Astrocyte (in vitro differentiated cells and primary cell): Measurements from ENCODE around the gene NAIF1. TPM values are rescaled to one million over a fixed set of nuclear protein-coding genes. Genes with fewer than 3 reads are reported as not detected.
A peak's percentile ranks its signal among the peaks of the same experiment; 100 is the strongest.

ENCODE experiments used
- DNase-seq: peaks from one replicate; pipeline ENCODE4 v3.0.0-alpha.2; 2010; ENCODE audit warnings: low read depth
- FAIRE-seq: peaks from 2 replicates; lab custom pipeline; 2011; peaks lifted over from hg19 to GRCh38; lab: Jason Lieb, UNC
- H2AFZ ChIP-seq: 2 replicates; pipeline ENCODE4 v1.6.0; 2012; ENCODE audit warnings: low read depth, low read length, inconsistent platforms
- H3K27ac ChIP-seq: 2 replicates; pipeline ENCODE4 v1.5.1; 2011; ENCODE audit warnings: low read depth, low read length, inconsistent platforms
- H3K27me3 ChIP-seq: 2 replicates; pipeline ENCODE4 v1.6.0; 2011; ENCODE audit warnings: low read length, inconsistent platforms; ENCODE audit not compliant: insufficient read depth
- H3K36me3 ChIP-seq: 2 replicates; pipeline ENCODE4 v1.5.1; 2011; ENCODE audit warnings: low read length, inconsistent platforms; ENCODE audit not compliant: insufficient read depth
- H3K4me1 ChIP-seq: 2 replicates; pipeline ENCODE4 v1.5.1; 2011; ENCODE audit warnings: low read length, inconsistent platforms; ENCODE audit not compliant: insufficient read depth
- H3K4me2 ChIP-seq: 2 replicates; pipeline ENCODE4 v1.6.0; 2012; ENCODE audit warnings: low read length, inconsistent platforms
- H3K4me3 ChIP-seq: 2 replicates; pipeline ENCODE4 v1.5.1; 2011; ENCODE audit warnings: low read depth, mild to moderate bottlenecking, low read length, inconsistent platforms; ENCODE audit not compliant: insufficient read depth
- H3K79me2 ChIP-seq: 2 replicates; pipeline ENCODE4 v1.6.0; 2012; ENCODE audit warnings: mild to moderate bottlenecking, low read length, inconsistent platforms; ENCODE audit not compliant: insufficient read depth
- H3K9ac ChIP-seq: 2 replicates; pipeline ENCODE4 v1.6.0; 2012; ENCODE audit warnings: mild to moderate bottlenecking, low read length, inconsistent platforms
- H3K9me3 ChIP-seq: 2 replicates; pipeline ENCODE4 v1.5.1; 2012; ENCODE audit warnings: low read depth, mild to moderate bottlenecking, low read length, inconsistent platforms; ENCODE audit not compliant: insufficient read depth
- H4K20me1 ChIP-seq: 2 replicates; pipeline ENCODE4 v1.6.0; 2012; ENCODE audit warnings: low read length, inconsistent platforms; ENCODE audit not compliant: insufficient read depth
- H3K27ac Mint-ChIP-seq: one replicate; pipeline ENCODE4 v1.8.0; 2021; ENCODE audit warnings: mild to moderate bottlenecking, mixed read lengths; ENCODE audit not compliant: unreplicated experiment
- H3K27me3 Mint-ChIP-seq: one replicate; pipeline ENCODE4 v1.8.0; 2021; ENCODE audit warnings: low read depth, mixed read lengths; ENCODE audit not compliant: unreplicated experiment
- H3K36me3 Mint-ChIP-seq: one replicate; pipeline ENCODE4 v1.8.0; 2021; ENCODE audit warnings: low read depth, mixed read lengths; ENCODE audit not compliant: unreplicated experiment
- H3K4me1 Mint-ChIP-seq: one replicate; pipeline ENCODE4 v1.8.0; 2021; ENCODE audit warnings: low read depth, mixed read lengths; ENCODE audit not compliant: unreplicated experiment
- H3K4me3 Mint-ChIP-seq: one replicate; pipeline ENCODE4 v1.8.0; 2021; ENCODE audit warnings: mild to moderate bottlenecking, moderate library complexity, mixed read lengths; ENCODE audit not compliant: unreplicated experiment
- H3K9me3 Mint-ChIP-seq: one replicate; pipeline ENCODE4 v1.8.0; 2021; ENCODE audit warnings: mild to moderate bottlenecking, mixed read lengths; ENCODE audit not compliant: unreplicated experiment
- EZH2 ChIP-seq: IDR thresholded peaks from 2 replicates; pipeline ENCODE4 v1.6.1; 2012; ENCODE audit warnings: mild to moderate bottlenecking, low read length, inconsistent platforms; ENCODE audit not compliant: insufficient read depth
- total RNA-seq: library from RNA; stranded (reverse); gene quantifications from 2 replicates; pipeline ENCODE4 v1.2.1, GENCODE V29; 2021
- TF ChIP-seq, protein P1 (sequence below): IDR thresholded peaks from 2 replicates; pipeline ENCODE4 v1.5.1; 2011; ENCODE audit warnings: low read depth, mild to moderate bottlenecking, inconsistent platforms, low read length, moderate library complexity; ENCODE audit not compliant: insufficient read depth

NAIF1 gene
- total RNA-seq, 1 donor from 2014 or later, result 10.2 TPM

DNA sequence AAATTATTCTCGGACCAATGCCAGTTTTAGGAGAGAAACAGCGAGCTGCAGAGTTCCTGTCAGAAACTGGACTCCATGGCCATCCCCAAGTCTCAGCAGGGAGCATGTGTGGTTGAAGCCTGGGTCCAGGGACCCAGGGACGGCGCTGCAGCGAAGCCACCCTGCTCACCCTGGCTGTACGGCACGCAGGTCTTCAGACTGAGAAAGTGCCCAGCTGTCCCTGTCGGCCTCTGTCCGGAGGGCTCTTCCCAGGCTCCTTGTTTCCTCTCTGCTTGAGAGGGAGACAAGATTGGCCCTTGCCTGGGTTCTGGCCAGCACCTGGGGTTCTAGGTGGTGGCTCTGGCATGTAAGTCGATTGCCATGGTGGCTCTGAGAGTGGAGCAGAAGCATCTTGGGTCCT, 33.5 kb upstream of the NAIF1 start:
- no peak for FAIRE-seq
- Histone ChIP-seq H3K4me3 (peak overlapping the region; percentile 66), H3K79me2 (peaks cover 62% of the 10 kb centered on the region), H4K20me1 (peaks cover 35% of the 10 kb centered on the region), H3K27ac (peak overlapping the region; percentile 99), H3K9me3 (no peaks in the 10 kb centered on the region), H3K27me3 (no peaks in the 10 kb centered on the region), H3K4me1 (peaks cover 42% of the 10 kb centered on the region), H3K36me3 (peaks cover 7% of the 10 kb centered on the region), H3K4me2 (peak overlapping the region; percentile 92), H2AFZ (no peak overlapping the region), H3K9ac (peak overlapping the region; percentile 94)
- H3K36me3 Mint-ChIP-seq, result peaks cover 14% of the 10 kb centered on the region
- H3K27me3 Mint-ChIP-seq, result no peaks in the 10 kb centered on the region
- no peak for DNase-seq
- TF ChIP-seq EZH2, result no peak
- TF ChIP-seq, protein P1, sequence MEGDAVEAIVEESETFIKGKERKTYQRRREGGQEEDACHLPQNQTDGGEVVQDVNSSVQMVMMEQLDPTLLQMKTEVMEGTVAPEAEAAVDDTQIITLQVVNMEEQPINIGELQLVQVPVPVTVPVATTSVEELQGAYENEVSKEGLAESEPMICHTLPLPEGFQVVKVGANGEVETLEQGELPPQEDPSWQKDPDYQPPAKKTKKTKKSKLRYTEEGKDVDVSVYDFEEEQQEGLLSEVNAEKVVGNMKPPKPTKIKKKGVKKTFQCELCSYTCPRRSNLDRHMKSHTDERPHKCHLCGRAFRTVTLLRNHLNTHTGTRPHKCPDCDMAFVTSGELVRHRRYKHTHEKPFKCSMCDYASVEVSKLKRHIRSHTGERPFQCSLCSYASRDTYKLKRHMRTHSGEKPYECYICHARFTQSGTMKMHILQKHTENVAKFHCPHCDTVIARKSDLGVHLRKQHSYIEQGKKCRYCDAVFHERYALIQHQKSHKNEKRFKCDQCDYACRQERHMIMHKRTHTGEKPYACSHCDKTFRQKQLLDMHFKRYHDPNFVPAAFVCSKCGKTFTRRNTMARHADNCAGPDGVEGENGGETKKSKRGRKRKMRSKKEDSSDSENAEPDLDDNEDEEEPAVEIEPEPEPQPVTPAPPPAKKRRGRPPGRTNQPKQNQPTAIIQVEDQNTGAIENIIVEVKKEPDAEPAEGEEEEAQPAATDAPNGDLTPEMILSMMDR, result no peak
- H3K27ac Mint-ChIP-seq, result peak overlapping the region; percentile 100
- H3K4me1 Mint-ChIP-seq, result peaks cover 34% of the 10 kb centered on the region
- no peaks in the 10 kb centered on the region for H3K9me3 Mint-ChIP-seq
- H3K4me3 Mint-ChIP-seq, result peak overlapping the region; percentile 90

DNA sequence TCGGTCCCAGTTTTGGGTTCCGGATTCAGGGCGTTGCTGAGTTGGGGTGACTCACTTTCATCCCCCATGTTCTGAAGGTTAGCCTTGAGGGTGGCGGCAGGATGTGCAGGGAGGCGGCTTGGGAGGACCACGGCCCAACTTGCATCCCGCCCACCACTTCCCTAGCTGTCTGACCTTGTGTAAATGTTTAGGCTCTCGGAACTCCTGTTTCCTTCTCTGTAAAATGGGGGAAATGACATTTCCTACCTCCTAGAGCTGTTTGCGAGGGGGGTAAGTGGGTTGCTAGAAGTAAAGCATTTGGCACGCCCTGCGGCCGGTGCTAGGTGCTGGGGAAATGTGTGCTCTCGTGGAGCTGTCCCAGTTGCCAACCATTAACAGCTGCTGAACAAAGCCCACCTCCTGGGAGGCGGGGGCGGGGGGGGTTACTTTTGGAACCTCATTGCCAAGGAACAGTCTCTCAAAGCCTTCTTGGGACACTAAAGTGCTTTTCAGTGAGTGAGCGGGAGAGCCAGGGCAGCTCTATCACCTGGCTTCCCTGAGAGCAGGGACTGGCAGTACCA, 32.9 kb upstream of the NAIF1 start:
- no peak for FAIRE-seq
- peak overlapping the region; percentile 66 for H3K4me3 ChIP-seq

More for the DNA sequence above, 32.9 kb upstream of the NAIF1 start:
- Mint-ChIP-seq H3K27ac (peak overlapping the region; percentile 100), H3K27me3 (no peaks in the 10 kb centered on the region), H3K36me3 (peaks cover 14% of the 10 kb centered on the region), H3K4me1 (peaks cover 34% of the 10 kb centered on the region), H3K9me3 (no peaks in the 10 kb centered on the region), H3K4me3 (peak overlapping the region; percentile 90)
- TF ChIP-seq EZH2, result no peak
- TF ChIP-seq, protein P1, result no peak
- peaks cover 68% of the 10 kb centered on the region for H3K79me2 ChIP-seq
- no peaks in the 10 kb centered on the region for H3K27me3 ChIP-seq
- H3K4me1 ChIP-seq, result peaks cover 46% of the 10 kb centered on the region
- peaks cover 7% of the 10 kb centered on the region for H3K36me3 ChIP-seq
- no peak for DNase-seq
- no peaks in the 10 kb centered on the region for H3K9me3 ChIP-seq
- peak overlapping the region; percentile 94 for H3K9ac ChIP-seq
- H2AFZ ChIP-seq, result no peak overlapping the region
- peak overlapping the region; percentile 99 for H3K27ac ChIP-seq
- peak overlapping the region; percentile 92 for H3K4me2 ChIP-seq
- H4K20me1 ChIP-seq, result peaks cover 33% of the 10 kb centered on the region
